Measurements from ENCODE around the gene SEMA3D. TPM values are rescaled to one million over a fixed set of nuclear protein-coding genes. Genes with fewer than 3 reads are reported as not detected.

SEMA3D gene
- total RNA-seq, 1 experiment from 2014 or later = 2.0 TPM

DNA sequence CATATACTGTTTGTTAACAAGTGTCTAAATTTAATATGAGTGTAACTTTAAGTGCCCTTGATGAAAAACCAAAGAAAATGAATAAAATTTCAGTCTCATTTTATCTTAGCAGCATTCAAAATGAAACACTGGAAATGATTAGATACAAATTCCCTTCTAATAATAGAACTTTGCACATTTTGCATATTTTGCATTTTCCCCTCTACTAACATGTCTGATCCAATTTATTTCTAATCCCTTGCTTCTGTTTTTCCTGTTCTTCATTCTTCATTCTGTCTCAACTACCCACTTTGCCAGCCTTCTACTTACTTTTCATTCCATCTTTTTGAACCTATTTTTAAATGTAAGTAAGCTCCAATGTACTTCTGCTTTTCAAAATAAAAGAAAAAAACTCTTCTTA, 42.7 kb upstream of the SEMA3D start:
- intact Hi-C loops (cut with micrococcal nuclease; ENCODE audit: unreplicated experiment) = no loop called here
- Mint-ChIP-seq H3K9me3 (ENCODE audit: low read depth, unreplicated experiment) (no peaks in the 10 kb centered on the region), H3K4me3 (ENCODE audit: low read depth, unreplicated experiment) (no peak overlapping the region), H3K27me3 (ENCODE audit: unreplicated experiment) (no peaks in the 10 kb centered on the region), H3K36me3 (ENCODE audit: insufficient read depth, unreplicated experiment) (no peaks in the 10 kb centered on the region), H3K4me1 (ENCODE audit: low read depth, unreplicated experiment) (no peaks in the 10 kb centered on the region), H3K27ac (ENCODE audit: unreplicated experiment) (no peak overlapping the region)
- no TSS peak for BruUV-seq (replicated peaks)
- CTCF ChIA-PET = no interaction called here
- TF ChIP-seq, protein P1, sequence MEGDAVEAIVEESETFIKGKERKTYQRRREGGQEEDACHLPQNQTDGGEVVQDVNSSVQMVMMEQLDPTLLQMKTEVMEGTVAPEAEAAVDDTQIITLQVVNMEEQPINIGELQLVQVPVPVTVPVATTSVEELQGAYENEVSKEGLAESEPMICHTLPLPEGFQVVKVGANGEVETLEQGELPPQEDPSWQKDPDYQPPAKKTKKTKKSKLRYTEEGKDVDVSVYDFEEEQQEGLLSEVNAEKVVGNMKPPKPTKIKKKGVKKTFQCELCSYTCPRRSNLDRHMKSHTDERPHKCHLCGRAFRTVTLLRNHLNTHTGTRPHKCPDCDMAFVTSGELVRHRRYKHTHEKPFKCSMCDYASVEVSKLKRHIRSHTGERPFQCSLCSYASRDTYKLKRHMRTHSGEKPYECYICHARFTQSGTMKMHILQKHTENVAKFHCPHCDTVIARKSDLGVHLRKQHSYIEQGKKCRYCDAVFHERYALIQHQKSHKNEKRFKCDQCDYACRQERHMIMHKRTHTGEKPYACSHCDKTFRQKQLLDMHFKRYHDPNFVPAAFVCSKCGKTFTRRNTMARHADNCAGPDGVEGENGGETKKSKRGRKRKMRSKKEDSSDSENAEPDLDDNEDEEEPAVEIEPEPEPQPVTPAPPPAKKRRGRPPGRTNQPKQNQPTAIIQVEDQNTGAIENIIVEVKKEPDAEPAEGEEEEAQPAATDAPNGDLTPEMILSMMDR (IDR thresholded peaks at IDR 0.05; ENCODE audit: unreplicated experiment) = no peak
- DNase-seq = no peak

DNA sequence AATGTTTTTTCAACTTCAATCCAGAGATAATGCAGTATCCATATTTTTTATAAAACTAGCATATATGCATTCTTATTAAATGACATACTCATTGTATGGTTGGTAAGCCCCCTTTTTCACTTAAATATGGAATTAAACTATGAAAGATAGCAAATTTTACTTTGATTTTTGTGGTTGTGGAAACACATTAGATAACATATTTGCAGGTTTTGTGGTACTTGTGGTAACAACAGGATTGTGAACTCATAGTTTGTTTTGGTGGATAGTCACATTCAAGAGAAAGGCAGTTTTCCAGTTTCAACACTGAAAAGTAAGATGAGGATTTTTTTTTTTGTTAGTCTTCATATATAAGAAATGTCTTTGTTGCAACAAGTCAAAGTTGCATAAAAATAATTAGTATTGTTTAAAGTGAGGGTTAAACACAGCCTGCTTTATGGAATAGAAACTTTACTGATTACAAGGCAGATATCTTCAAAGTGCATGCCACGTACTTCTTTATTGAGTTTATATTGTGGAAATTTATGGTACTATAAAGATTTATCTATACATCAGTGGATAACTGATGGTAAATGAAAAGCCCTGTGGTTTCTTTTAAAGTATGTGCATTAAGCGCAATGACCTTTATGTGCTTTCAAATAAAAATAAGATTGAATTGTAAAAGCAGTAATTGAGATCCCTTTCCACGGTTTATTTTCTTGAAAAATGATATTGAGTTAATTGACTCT, 39.7 kb upstream of the SEMA3D start:
- BruUV-seq (replicated peaks) = no TSS peak
- no peak for DNase-seq
- H3K9me3 Mint-ChIP-seq (ENCODE audit: low read depth, unreplicated experiment) = no peaks in the 10 kb centered on the region
- H3K27me3 Mint-ChIP-seq (ENCODE audit: unreplicated experiment) = no peaks in the 10 kb centered on the region
- no peak overlapping the region for H3K4me3 Mint-ChIP-seq (ENCODE audit: low read depth, unreplicated experiment)
- TF ChIP-seq, protein P1 (IDR thresholded peaks at IDR 0.05; ENCODE audit: unreplicated experiment) = no peak
- intact Hi-C loops (cut with micrococcal nuclease; ENCODE audit: unreplicated experiment) = no loop called here
- H3K27ac Mint-ChIP-seq (ENCODE audit: unreplicated experiment) = no peak overlapping the region
- CTCF ChIA-PET = no interaction called here
- H3K4me1 Mint-ChIP-seq (ENCODE audit: low read depth, unreplicated experiment) = no peaks in the 10 kb centered on the region
- H3K36me3 Mint-ChIP-seq (ENCODE audit: insufficient read depth, unreplicated experiment) = no peaks in the 10 kb centered on the region

DNA sequence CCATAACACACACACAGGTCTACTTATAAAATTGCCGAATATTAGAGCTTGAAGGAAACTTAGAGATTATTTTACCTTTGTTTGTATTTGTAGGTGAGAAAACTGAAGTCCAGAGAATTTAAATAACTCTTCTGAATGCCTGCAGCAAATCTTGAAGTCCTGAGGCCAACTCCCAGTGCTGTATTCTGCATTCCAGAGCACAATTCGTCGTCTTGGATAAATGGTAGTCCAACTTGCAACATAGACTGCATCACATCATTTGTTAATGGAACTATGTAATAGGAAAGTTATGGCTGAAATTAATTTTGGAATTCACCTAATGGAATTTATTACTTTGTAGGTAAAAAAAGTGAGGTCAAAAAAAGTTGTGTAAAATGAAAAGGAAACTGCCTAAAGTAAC, 37.3 kb upstream of the SEMA3D start:
- Mint-ChIP-seq H3K9me3 (ENCODE audit: low read depth, unreplicated experiment) (no peaks in the 10 kb centered on the region), H3K27ac (ENCODE audit: unreplicated experiment) (no peak overlapping the region), H3K27me3 (ENCODE audit: unreplicated experiment) (no peaks in the 10 kb centered on the region), H3K36me3 (ENCODE audit: insufficient read depth, unreplicated experiment) (no peaks in the 10 kb centered on the region), H3K4me1 (ENCODE audit: low read depth, unreplicated experiment) (no peaks in the 10 kb centered on the region), H3K4me3 (ENCODE audit: low read depth, unreplicated experiment) (no peak overlapping the region)
- no peak for DNase-seq
- TF ChIP-seq, protein P1 (IDR thresholded peaks at IDR 0.05; ENCODE audit: unreplicated experiment) = no peak
- CTCF ChIA-PET = interaction anchor here (0.7 kb wide), 1 partner anchor 968 kb away, joined by 3 read pairs; no protein-coding TSS in a partner anchor
- intact Hi-C loops (cut with micrococcal nuclease; ENCODE audit: unreplicated experiment) = no loop called here
- BruUV-seq (replicated peaks) = no TSS peak

DNA sequence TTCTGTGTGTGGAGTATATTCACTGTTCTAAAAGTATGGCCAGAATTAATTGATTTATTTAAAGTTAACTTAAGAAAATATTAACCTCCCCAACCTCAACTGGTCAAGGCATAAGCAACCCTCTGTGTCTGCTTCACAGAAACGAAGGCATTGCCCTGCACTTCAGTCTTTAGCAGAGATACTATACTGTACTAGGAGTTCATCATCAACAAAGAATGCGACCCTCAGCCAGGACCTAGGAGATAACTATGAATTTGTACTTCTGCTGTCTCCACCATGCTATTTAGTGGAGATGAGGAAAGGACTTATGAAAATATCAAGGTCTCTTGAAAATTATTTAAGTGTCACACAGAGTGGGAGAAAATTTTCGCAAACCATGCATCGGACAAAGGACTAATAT, 35.7 kb upstream of the SEMA3D start:
- no peaks in the 10 kb centered on the region for H3K9me3 Mint-ChIP-seq (ENCODE audit: low read depth, unreplicated experiment)
- no peaks in the 10 kb centered on the region for H3K27me3 Mint-ChIP-seq (ENCODE audit: unreplicated experiment)
- no peaks in the 10 kb centered on the region for H3K36me3 Mint-ChIP-seq (ENCODE audit: insufficient read depth, unreplicated experiment)
- TF ChIP-seq, protein P1 (IDR thresholded peaks at IDR 0.05; ENCODE audit: unreplicated experiment) = no peak
- no peak overlapping the region for H3K4me3 Mint-ChIP-seq (ENCODE audit: low read depth, unreplicated experiment)
- H3K27ac Mint-ChIP-seq (ENCODE audit: unreplicated experiment) = no peak overlapping the region
- intact Hi-C loops (cut with micrococcal nuclease; ENCODE audit: unreplicated experiment) = no loop called here
- DNase-seq = no peak
- no TSS peak for BruUV-seq (replicated peaks)
- CTCF ChIA-PET = no interaction called here
- no peaks in the 10 kb centered on the region for H3K4me1 Mint-ChIP-seq (ENCODE audit: low read depth, unreplicated experiment)
